ENCODE results near the gene PTBP1. TPM values are rescaled to one million over a fixed set of nuclear protein-coding genes. Genes with fewer than 3 reads are reported as not detected.

PTBP1 gene
- total and polyA plus RNA-seq, 9 of the 15 experiments (the other 6 are each of a cell fraction or from before 2014, with no cell fraction given), result 14.0 to 759 (median 234) TPM

GRCh38 chr19:765179-765738 is 32.0 kb upstream of the PTBP1 start (continued):
- TF ChIP-seq ZNF318 (IDR thresholded peaks at IDR 0.05; ENCODE audit: borderline replicate concordance in 1 of 2, low read depth in 1 of 2) (no peak), ELF2 (CRISPR knock-in tag; IDR thresholded peaks at IDR 0.05) (no peak), SP2 (IDR thresholded peaks at IDR 0.05; ENCODE audit: extremely low read depth, low read depth, low read length, poor library complexity, severe bottlenecking) (no peak), ZBTB7A (IDR thresholded peaks at IDR 0.05; ENCODE audit: borderline replicate concordance, control insufficient read depth, low read depth, low read length) (peak; percentile 21; the same call in 1 of the 2 replicates), ZNF23 (CRISPR knock-in tag; IDR thresholded peaks at IDR 0.05) (no peak), KLF13 (tag; IDR thresholded peaks at IDR 0.05; ENCODE audit: borderline replicate concordance, low read depth) (no peak), STAT6 (CRISPR knock-in tag; IDR thresholded peaks at IDR 0.05) (no peak), FOXJ2 (tag; IDR thresholded peaks at IDR 0.05) (no peak)

Measured in K562 (cell line).